GM23248 (cell line): ENCODE measurements around the gene DCAF5. TPM values are rescaled to one million over a fixed set of nuclear protein-coding genes. Genes with fewer than 3 reads are reported as not detected.
A peak's percentile ranks its signal among the peaks of the same experiment; 100 is the strongest.

Source experiments
- DNase-seq: peaks from one replicate; pipeline ENCODE4 v3.0.0-alpha.2; 2015
- H2AFZ ChIP-seq: fragments of 200-600 bp; sonication (generic); 2 replicates; pipeline ENCODE4 v1.6.1; 2016; ENCODE audit warnings: antibody characterized with exemption
- H3F3A ChIP-seq: fragments of 200-600 bp; sonication (generic); 2 replicates; pipeline ENCODE4 v1.6.1; 2016; ENCODE audit warnings: mild to moderate bottlenecking, antibody characterized with exemption, mixed run types; ENCODE audit not compliant: insufficient read depth
- H3K27ac ChIP-seq: fragments of 200-600 bp; sonication (generic); 2 replicates; pipeline ENCODE4 v1.5.1; 2016; ENCODE audit warnings: mild to moderate bottlenecking
- H3K27me3 ChIP-seq: fragments of 200-600 bp; sonication (generic); replicated peaks from 2 replicates; pipeline ENCODE4 v1.6.1; 2016; ENCODE audit warnings: mild to moderate bottlenecking; ENCODE audit not compliant: insufficient read depth
- H3K36me3 ChIP-seq: fragments of 200-600 bp; sonication (generic); 2 replicates; pipeline ENCODE4 v1.6.1; 2016; ENCODE audit warnings: low read depth, mild to moderate bottlenecking
- H3K4me1 ChIP-seq: fragments of 200-600 bp; sonication (generic); 2 replicates; pipeline ENCODE4 v1.6.1; 2016; ENCODE audit warnings: mild to moderate bottlenecking; ENCODE audit not compliant: insufficient read depth
- H3K4me2 ChIP-seq: fragments of 200-600 bp; sonication (generic); one replicate; pipeline ENCODE4 v1.6.1; 2016; ENCODE audit warnings: mild to moderate bottlenecking; ENCODE audit not compliant: unreplicated experiment
- H3K4me3 ChIP-seq: fragments of 200-600 bp; sonication (generic); 2 replicates; pipeline ENCODE4 v1.5.1; 2016; ENCODE audit warnings: mild to moderate bottlenecking
- H3K79me2 ChIP-seq: fragments of 200-600 bp; sonication (generic); 2 replicates; pipeline ENCODE4 v1.6.1; 2016; ENCODE audit warnings: mild to moderate bottlenecking; ENCODE audit not compliant: insufficient read depth
- H3K9ac ChIP-seq: fragments of 200-600 bp; sonication (generic); 2 replicates; pipeline ENCODE4 v1.6.1; 2016; ENCODE audit warnings: mild to moderate bottlenecking
- H3K9me2 ChIP-seq: fragments of 200-600 bp; sonication (generic); 2 replicates; pipeline ENCODE4 v1.6.1; 2016; ENCODE audit warnings: mixed run types, mild to moderate bottlenecking, moderate library complexity; ENCODE audit not compliant: insufficient read depth
- H3K9me3 ChIP-seq: fragments of 200-600 bp; sonication (generic); one replicate; pipeline ENCODE4 v1.6.1; 2017; ENCODE audit warnings: low read depth
- H4K20me1 ChIP-seq: fragments of 200-600 bp; sonication (generic); 2 replicates; pipeline ENCODE4 v1.6.0; 2016; ENCODE audit not compliant: insufficient read depth
- EZH2 ChIP-seq: fragments of 200-600 bp; sonication (generic); IDR thresholded peaks from 2 replicates; pipeline ENCODE4 v1.6.1; 2018; ENCODE audit warnings: antibody characterized with exemption, mild to moderate bottlenecking; ENCODE audit not compliant: insufficient read depth, poor library complexity, severe bottlenecking
- EZH2phosphoT487 ChIP-seq: fragments of 200-600 bp; sonication (generic); IDR thresholded peaks from 2 replicates; pipeline ENCODE4 v1.6.1; 2018; ENCODE audit warnings: antibody characterized with exemption, moderate library complexity, mild to moderate bottlenecking, low read depth; ENCODE audit not compliant: insufficient read depth
- WGBS, 2 experiments: methylation state at CpG; one replicate each; pipeline ENCODE4 v1.1.6; 2015 to 2017; ENCODE audit warnings: low lambda C conversion rate in 2 of 2, low coverage in 1 of 2; ENCODE audit errors: missing lambda C conversion rate in 2 of 2; 5-methylcytosine and 5-hydroxymethylcytosine counted together
- in situ Hi-C: fragments of 300-500 bp; cut with MboI; formaldehyde crosslinking; loops from 2 replicates; pipeline ENCODE4 v1.15.0; 2020
- polyA plus RNA-seq: library from polyadenylated mRNA; unstranded; fragments of >200 nt; fragmentation: Nextera tagmentation; extraction: Ambion mirVana; gene quantifications from 2 replicates; pipeline ENCODE4 v1.2.1, GENCODE V29; 2016
- total RNA-seq: library from RNA; depleted of rRNA; stranded (reverse); fragments of >200 nt; shearing (Covaris generic); gene quantifications from 2 replicates; pipeline ENCODE4 v1.2.3, GENCODE V29; 2014

The DCAF5 gene
- total and polyA plus RNA-seq, 2 experiments from 2014 or later: 24.5 to 26.4 TPM

GRCh38 chr14:69149461-69150244, 3.3 kb downstream of the DCAF5 start:
- H4K20me1 ChIP-seq: 0 out of 2 replicates have a peak, but pooled peaks cover 3% of the 10 kb centered on the region
- peaks cover 34% of the 10 kb centered on the region for H3K4me1 ChIP-seq
- H3K27ac ChIP-seq: peak overlapping the region; percentile 28
- H3F3A ChIP-seq: peaks cover 14% of the 10 kb centered on the region; the same call in 1 of the 2 replicates
- H3K79me2 ChIP-seq: peaks cover 80% of the 10 kb centered on the region
- no peaks in the 10 kb centered on the region for H3K9me2 ChIP-seq
- H3K36me3 ChIP-seq: peaks cover 7% of the 10 kb centered on the region; the same call in 1 of the 2 replicates
- peak overlapping the region; percentile 9; the same call in 1 of the 2 replicates for H3K4me3 ChIP-seq
- no peaks in the 10 kb centered on the region for H3K9me3 ChIP-seq
- TF ChIP-seq EZH2 (no peak), EZH2phosphoT487 (no peak)
- H2AFZ ChIP-seq: no peak overlapping the region
- in situ Hi-C loops: no loop called here
- peak overlapping the region; percentile 41 for H3K4me2 ChIP-seq
- H3K9ac ChIP-seq: 0 out of 2 replicates have a peak overlapping the region, but pooled peaks have one; percentile 2
- peak; percentile 50 for DNase-seq
- no peaks in the 10 kb centered on the region for H3K27me3 ChIP-seq
- WGBS, 2 experiments: 43 to 50% methylated on average over 2 of the region's 2 CpGs

GRCh38 chr14:69142101-69142500, 10.8 kb downstream of the DCAF5 start:
- Histone ChIP-seq H3K4me1 (peaks cover 20% of the 10 kb centered on the region), H4K20me1 (no peaks in the 10 kb centered on the region), H2AFZ (no peak overlapping the region), H3K4me3 (no peak overlapping the region), H3K9me2 (no peaks in the 10 kb centered on the region), H3F3A (peaks cover 27% of the 10 kb centered on the region), H3K4me2 (no peak overlapping the region), H3K9ac (no peak overlapping the region), H3K27me3 (no peaks in the 10 kb centered on the region), H3K36me3 (peaks cover 4% of the 10 kb centered on the region; the same call in 1 of the 2 replicates), H3K79me2 (peaks cover 87% of the 10 kb centered on the region), H3K9me3 (no peaks in the 10 kb centered on the region), H3K27ac (no peak overlapping the region)
- WGBS, 2 experiments: 98% methylated on average over 5 of the region's 5 CpGs
- in situ Hi-C loops: no loop called here
- no peak for DNase-seq
- TF ChIP-seq EZH2 (no peak), EZH2phosphoT487 (no peak)

- no peaks in the 10 kb centered on the region for H3K27me3 ChIP-seq
- WGBS, 2 experiments: 90 to 100% methylated on average over 1 of the region's 1 CpG
- no peaks in the 10 kb centered on the region for H3K9me3 ChIP-seq
- H3K36me3 ChIP-seq: no peaks in the 10 kb centered on the region
- in situ Hi-C loops: no loop called here
- no peaks in the 10 kb centered on the region for H3K9me2 ChIP-seq
- H3K9ac ChIP-seq: no peak overlapping the region
- peaks cover 30% of the 10 kb centered on the region for H3F3A ChIP-seq
- DNase-seq: no peak
- H3K27ac ChIP-seq: no peak overlapping the region
- H3K4me2 ChIP-seq: no peak overlapping the region
- H3K4me1 ChIP-seq: peaks cover 25% of the 10 kb centered on the region
- H4K20me1 ChIP-seq: no peaks in the 10 kb centered on the region
- H3K4me3 ChIP-seq: no peak overlapping the region
- TF ChIP-seq EZH2 (no peak), EZH2phosphoT487 (no peak)
- H3K79me2 ChIP-seq: peaks cover 87% of the 10 kb centered on the region
- H2AFZ ChIP-seq: no peak overlapping the region
Measured at GRCh38 chr14:69141550-69141949, 11.4 kb downstream of the DCAF5 start.

- H3K27me3 ChIP-seq: no peaks in the 10 kb centered on the region
- no peak overlapping the region for H3K9ac ChIP-seq
- 83 to 90% methylated on average over 7 of the region's 7 CpGs for WGBS, 2 experiments
- no peak for DNase-seq
- peaks cover 87% of the 10 kb centered on the region for H3K79me2 ChIP-seq
- no peaks in the 10 kb centered on the region for H3K9me2 ChIP-seq
- H2AFZ ChIP-seq: no peak overlapping the region
- no peaks in the 10 kb centered on the region for H3K9me3 ChIP-seq
- in situ Hi-C loops: no loop called here
- H3K36me3 ChIP-seq: no peaks in the 10 kb centered on the region
- TF ChIP-seq EZH2: no peak
- TF ChIP-seq EZH2phosphoT487: no peak
- no peak overlapping the region for H3K4me3 ChIP-seq
- no peaks in the 10 kb centered on the region for H4K20me1 ChIP-seq
- peaks cover 34% of the 10 kb centered on the region for H3F3A ChIP-seq
- H3K4me2 ChIP-seq: no peak overlapping the region
- no peak overlapping the region for H3K27ac ChIP-seq
- H3K4me1 ChIP-seq: peaks cover 27% of the 10 kb centered on the region
Measured at GRCh38 chr14:69139743-69140142, 13.2 kb downstream of the DCAF5 start.
